ENCODE data around the gene BLTP3A.

Gene BLTP3A

DNA sequence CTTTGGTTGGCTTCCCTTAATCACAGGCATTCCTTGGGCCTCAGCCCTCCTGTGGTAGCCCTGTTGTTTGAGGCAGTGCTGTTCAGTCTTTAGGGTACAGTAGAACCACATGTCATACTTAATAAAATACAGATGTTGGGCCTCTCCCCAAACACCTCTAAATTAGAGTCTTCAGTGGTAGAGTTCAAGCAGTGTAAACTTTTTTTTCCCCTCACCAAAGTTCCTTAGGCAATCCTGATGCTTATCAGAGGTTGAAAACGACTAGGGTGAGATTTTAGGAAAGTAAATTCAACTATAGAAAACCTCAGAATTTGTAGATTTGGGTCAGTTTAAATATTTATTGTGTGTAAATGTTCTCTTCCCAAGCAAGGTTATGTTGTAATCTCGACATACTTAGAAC, 44.6 kb downstream of the BLTP3A start:
- no peaks in the 10 kb centered on the region for H3K4me1 ChIP-seq (ENCODE audit: control insufficient read depth in 1 of 2, insufficient read depth in 2 of 2, low read length in 2 of 2)
- no peaks in the 10 kb centered on the region for H3K27me3 ChIP-seq (ENCODE audit: low read depth, low read length)
- H3K36me3 ChIP-seq (ENCODE audit: control insufficient read depth in 1 of 2, insufficient read depth in 2 of 2, low read length in 2 of 2) = peaks cover 20 to 28% of the 10 kb centered on the region in 2 donors
- no peak overlapping the region for H3K27ac ChIP-seq (ENCODE audit: low read length)
- no peaks in the 10 kb centered on the region for H3K9me3 ChIP-seq (ENCODE audit: control insufficient read depth in 1 of 2, low read length in 2 of 2)
- no peak overlapping the region for H3K4me3 ChIP-seq (ENCODE audit: low read depth in 1 of 2, low read length in 2 of 2)

GRCh38 chr6:34837528-34837927, 45.6 kb downstream of the BLTP3A start:
- Histone ChIP-seq H3K27ac (ENCODE audit: low read length) (no peak overlapping the region), H3K9me3 (ENCODE audit: control insufficient read depth in 1 of 2, low read length in 2 of 2) (no peaks in the 10 kb centered on the region), H3K27me3 (ENCODE audit: low read depth, low read length) (no peaks in the 10 kb centered on the region), H3K4me1 (ENCODE audit: control insufficient read depth in 1 of 2, insufficient read depth in 2 of 2, low read length in 2 of 2) (no peaks in the 10 kb centered on the region), H3K4me3 (ENCODE audit: low read depth in 1 of 2, low read length in 2 of 2) (no peak overlapping the region), H3K36me3 (ENCODE audit: control insufficient read depth in 1 of 2, insufficient read depth in 2 of 2, low read length in 2 of 2) (peaks cover 20 to 28% of the 10 kb centered on the region in 2 donors)

DNA sequence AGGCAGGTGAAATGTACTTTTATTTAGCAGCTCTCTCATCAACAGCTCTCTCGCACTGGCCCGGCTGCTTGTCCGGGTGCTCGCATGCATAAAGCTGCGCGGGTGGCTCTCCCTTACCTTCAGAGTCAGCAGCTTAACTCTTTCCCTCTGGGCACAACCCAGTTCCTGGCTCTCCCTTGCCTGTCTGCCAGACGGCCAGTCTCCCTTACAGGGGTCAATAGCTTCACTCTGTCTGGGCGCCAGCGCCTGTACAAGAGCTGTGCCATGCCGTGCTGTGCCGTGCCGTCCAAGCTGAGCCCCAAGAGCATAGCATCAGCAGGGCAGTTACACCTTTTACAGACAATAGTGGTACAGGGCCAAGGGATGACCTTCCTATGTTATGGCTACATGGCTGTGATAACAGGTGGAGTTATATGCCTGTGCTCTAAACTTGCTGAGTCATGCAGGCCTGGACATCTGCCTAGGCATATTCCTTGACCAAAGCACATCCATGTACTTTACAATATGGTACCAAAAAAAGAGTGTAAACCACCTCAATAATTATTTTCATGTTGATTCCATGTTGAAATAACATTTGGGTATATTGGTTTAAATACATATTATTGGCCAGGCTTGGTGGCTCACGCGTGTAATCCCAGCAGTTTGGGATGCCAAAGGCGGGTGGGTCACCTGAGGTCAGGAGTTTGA, 47.9 kb downstream of the BLTP3A start:
- Histone ChIP-seq H3K4me3 (ENCODE audit: low read depth in 1 of 2, low read length in 2 of 2) (no peak overlapping the region), H3K9me3 (ENCODE audit: control insufficient read depth in 1 of 2, low read length in 2 of 2) (no peaks in the 10 kb centered on the region), H3K4me1 (ENCODE audit: control insufficient read depth in 1 of 2, insufficient read depth in 2 of 2, low read length in 2 of 2) (no peaks in the 10 kb centered on the region), H3K27ac (ENCODE audit: low read length) (no peak overlapping the region), H3K36me3 (ENCODE audit: control insufficient read depth in 1 of 2, insufficient read depth in 2 of 2, low read length in 2 of 2) (peaks cover 18 to 24% of the 10 kb centered on the region in 2 donors), H3K27me3 (ENCODE audit: low read depth, low read length) (no peaks in the 10 kb centered on the region)
